CD4-positive, alpha-beta T cell treated with Interleukin-1 beta for 1 hour (primary cell): Measurements from ENCODE around the gene CCNC.
A peak's percentile ranks its signal among the peaks of the same experiment; 100 is the strongest.

Experiments
- DNase-seq, 2 donors: peaks; one replicate each; pipeline ENCODE4 v3.0.0-alpha.2; 2020 to 2022

The CCNC gene

GRCh38 chr6:99543968-99544367, 24.5 kb downstream of the CCNC start:
- no peak for DNase-seq

GRCh38 chr6:99530627-99531026, 37.8 kb downstream of the CCNC start:
- no peak for DNase-seq

- no peak for DNase-seq
Measured at GRCh38 chr6:99522531-99522930, 45.9 kb downstream of the CCNC start.

GRCh38 chr6:99521633-99522151, 46.8 kb downstream of the CCNC start:
- DNase-seq = no peak

GRCh38 chr6:99520855-99521632, 47.4 kb downstream of the CCNC start:
- DNase-seq = peak; percentile 62 to 76

GRCh38 chr6:99519446-99519845, 49.0 kb downstream of the CCNC start:
- no peak for DNase-seq

- no peak for DNase-seq
Measured at GRCh38 chr6:99514089-99514488, 54.4 kb downstream of the CCNC start.

- DNase-seq = no peak
Measured at GRCh38 chr6:99512033-99512432, 56.4 kb downstream of the CCNC start.

- DNase-seq = no peak
Measured at GRCh38 chr6:99507648-99508047, 60.8 kb downstream of the CCNC start.

GRCh38 chr6:99501762-99502161, 66.7 kb downstream of the CCNC start:
- DNase-seq = no peak

GRCh38 chr6:99498421-99498820, 70.0 kb downstream of the CCNC start:
- DNase-seq = no peak

- DNase-seq = no peak
Measured at GRCh38 chr6:99495466-99495865, 73.0 kb downstream of the CCNC start.
